Body of pancreas (tissue), 4 donors: ENCODE measurements around the gene TMEM263.

ENCODE experiments used
- POLR2A ChIP-seq, 3 donors: fragments of 450-650 bp; IDR thresholded peaks; one replicate each; pipeline ENCODE4 v1.6.1; 2016; ENCODE audit warnings: antibody characterized with exemption in 3 of 3, mild to moderate bottlenecking in 2 of 3
- TF ChIP-seq, protein P1 (sequence below), 7 experiments: fragments of 450-650 bp in 4 of 7; fragments of 200-600 bp in 3 of 7; sonication (generic) in 3 of 7; IDR thresholded peaks; one replicate each; pipeline ENCODE4 v1.5.1; 2016 to 2019; ENCODE audit warnings: antibody characterized with exemption in 7 of 7

DNA sequence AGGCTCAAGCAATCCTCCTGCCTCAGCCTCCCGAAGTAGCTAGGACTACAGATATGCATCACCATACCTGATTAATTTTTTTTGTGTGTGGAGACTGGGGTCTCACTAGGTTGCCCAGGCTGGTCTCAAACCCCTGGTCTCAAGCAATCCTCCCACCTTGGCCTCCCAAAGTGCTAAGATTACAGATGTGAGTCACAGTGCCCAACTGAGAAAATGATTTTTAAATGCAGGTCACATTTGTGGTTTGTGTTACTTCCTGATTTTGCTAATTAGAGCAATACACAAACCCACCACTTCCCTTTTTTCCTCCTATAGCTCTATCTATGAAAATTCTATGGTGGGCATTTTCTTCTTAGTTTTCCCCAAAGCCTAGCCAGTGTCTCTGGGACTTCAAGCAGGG is 45.5 kb upstream of the TMEM263 start:
- TF ChIP-seq POLR2A (IDR thresholded peaks at IDR 0.05) = no peak
- TF ChIP-seq, protein P1, sequence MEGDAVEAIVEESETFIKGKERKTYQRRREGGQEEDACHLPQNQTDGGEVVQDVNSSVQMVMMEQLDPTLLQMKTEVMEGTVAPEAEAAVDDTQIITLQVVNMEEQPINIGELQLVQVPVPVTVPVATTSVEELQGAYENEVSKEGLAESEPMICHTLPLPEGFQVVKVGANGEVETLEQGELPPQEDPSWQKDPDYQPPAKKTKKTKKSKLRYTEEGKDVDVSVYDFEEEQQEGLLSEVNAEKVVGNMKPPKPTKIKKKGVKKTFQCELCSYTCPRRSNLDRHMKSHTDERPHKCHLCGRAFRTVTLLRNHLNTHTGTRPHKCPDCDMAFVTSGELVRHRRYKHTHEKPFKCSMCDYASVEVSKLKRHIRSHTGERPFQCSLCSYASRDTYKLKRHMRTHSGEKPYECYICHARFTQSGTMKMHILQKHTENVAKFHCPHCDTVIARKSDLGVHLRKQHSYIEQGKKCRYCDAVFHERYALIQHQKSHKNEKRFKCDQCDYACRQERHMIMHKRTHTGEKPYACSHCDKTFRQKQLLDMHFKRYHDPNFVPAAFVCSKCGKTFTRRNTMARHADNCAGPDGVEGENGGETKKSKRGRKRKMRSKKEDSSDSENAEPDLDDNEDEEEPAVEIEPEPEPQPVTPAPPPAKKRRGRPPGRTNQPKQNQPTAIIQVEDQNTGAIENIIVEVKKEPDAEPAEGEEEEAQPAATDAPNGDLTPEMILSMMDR (IDR thresholded peaks at IDR 0.05) = no peak
